Liver (tissue), 9 donors: Measurements from ENCODE around the gene WDR59. TPM values are rescaled to one million over a fixed set of nuclear protein-coding genes. Genes with fewer than 3 reads are reported as not detected.

Experiments
- DNase-seq: peaks from one replicate; pipeline ENCODE4 v3.0.0-alpha.2; 2017; ENCODE audit warnings: low spot score
- H3K27ac ChIP-seq, 2 donors: one replicate each; pipeline ENCODE4 v1.7.0; 2013; ENCODE audit warnings: inconsistent platforms in 2 of 2, low read length in 2 of 2, control low read depth in 1 of 2, low read depth in 1 of 2, mild to moderate bottlenecking in 1 of 2
- H3K27me3 ChIP-seq, 4 donors: one replicate each; pipeline versions ENCODE4 v1.6.1 to v1.7.0; 2013; ENCODE audit warnings: low read length in 3 of 4, inconsistent platforms in 1 of 4, mild to moderate bottlenecking in 1 of 4, moderate library complexity in 1 of 4; ENCODE audit not compliant: control insufficient read depth in 4 of 4, insufficient read depth in 4 of 4
- H3K36me3 ChIP-seq, 4 donors: one replicate each; pipeline versions ENCODE4 v1.6.1 to v1.7.0; 2013; ENCODE audit warnings: low read length in 3 of 4, mild to moderate bottlenecking in 3 of 4, low read depth in 1 of 4, moderate library complexity in 1 of 4; ENCODE audit not compliant: control insufficient read depth in 4 of 4, insufficient read depth in 3 of 4
- H3K4me1 ChIP-seq, 4 donors: one replicate each; pipeline versions ENCODE4 v1.6.1 to v1.7.0; 2013; ENCODE audit warnings: low read length in 3 of 4, mild to moderate bottlenecking in 3 of 4, moderate library complexity in 1 of 4; ENCODE audit not compliant: control insufficient read depth in 4 of 4, insufficient read depth in 4 of 4
- H3K4me3 ChIP-seq, 3 donors: one replicate each; pipeline versions ENCODE4 v1.6.1 to v1.7.0; 2013; ENCODE audit warnings: low read length in 3 of 3, control low read depth in 1 of 3, low read depth in 1 of 3, mild to moderate bottlenecking in 1 of 3
- H3K9ac ChIP-seq, 2 donors: one replicate each; pipeline ENCODE4 v1.7.0; 2013; ENCODE audit warnings: low read length in 2 of 2, mild to moderate bottlenecking in 2 of 2, moderate library complexity in 2 of 2, control low read depth in 1 of 2, low read depth in 1 of 2
- H3K9me3 ChIP-seq, 4 donors: one replicate each; pipeline versions ENCODE4 v1.6.1 to v1.7.0; 2013; ENCODE audit warnings: low read length in 3 of 4; ENCODE audit not compliant: control insufficient read depth in 4 of 4
- EGR1 ChIP-seq, 2 donors: IDR thresholded peaks; 2 replicates each; pipeline ENCODE4 v1.6.1; 2016 to 2018; ENCODE audit warnings: antibody characterized with exemption in 2 of 2, low read depth in 2 of 2
- FOXA2 ChIP-seq: IDR thresholded peaks from 2 replicates; pipeline ENCODE4 v1.6.1; 2016; ENCODE audit warnings: antibody characterized with exemption
- GABPA ChIP-seq, 2 donors: IDR thresholded peaks in 1 of 2; conservative IDR thresholded peaks in 1 of 2; 2 replicates each; pipeline ENCODE4 v1.6.1; 2016; ENCODE audit warnings: antibody characterized with exemption in 2 of 2, mild to moderate bottlenecking in 1 of 2, moderate library complexity in 1 of 2
- HNF4A ChIP-seq, 2 donors: conservative IDR thresholded peaks; 2 replicates each; pipeline ENCODE4 v1.6.1; 2016; ENCODE audit warnings: antibody characterized with exemption in 2 of 2, mild to moderate bottlenecking in 2 of 2
- HNF4G ChIP-seq: IDR thresholded peaks from 2 replicates; pipeline ENCODE4 v1.6.1; 2016; ENCODE audit warnings: antibody characterized with exemption
- JUND ChIP-seq, 2 donors: IDR thresholded peaks; 2 replicates each; pipeline ENCODE4 v1.6.1; 2016; ENCODE audit warnings: antibody characterized with exemption in 2 of 2
- NR2F2 ChIP-seq: IDR thresholded peaks from 2 replicates; pipeline ENCODE4 v1.6.1; 2016; ENCODE audit warnings: antibody characterized with exemption
- RAD21 ChIP-seq, 2 donors: IDR thresholded peaks; 2 replicates each; pipeline ENCODE4 v1.6.1; 2016; ENCODE audit warnings: antibody characterized with exemption in 2 of 2, mild to moderate bottlenecking in 2 of 2
- RXRA ChIP-seq, 2 donors: IDR thresholded peaks; 2 replicates each; pipeline ENCODE4 v1.6.1; 2017 to 2018; ENCODE audit warnings: antibody characterized with exemption in 2 of 2, mild to moderate bottlenecking in 1 of 2
- TAF1 ChIP-seq: conservative IDR thresholded peaks from 2 replicates; pipeline ENCODE4 v1.6.1; 2016; ENCODE audit warnings: antibody characterized with exemption, mild to moderate bottlenecking
- YY1 ChIP-seq: IDR thresholded peaks from 2 replicates; pipeline ENCODE4 v1.6.1; 2016; ENCODE audit warnings: antibody characterized with exemption, mild to moderate bottlenecking
- WGBS: extraction: QIAGEN DNeasy Blood & Tissue Kit; methylation state at CpG from one replicate; pipeline ENCODE4 v1.1.7; 2013; 5-methylcytosine and 5-hydroxymethylcytosine counted together
- polyA plus RNA-seq, 2 donors: library from polyadenylated mRNA; stranded (reverse) in 1 of 2; unstranded in 1 of 2; fragments of 200-250 nt in 1 of 2; fragments of >200 nt in 1 of 2; fragmentation: Nextera tagmentation in 1 of 2; extraction: Ambion mirVana in 1 of 2; gene quantifications; one replicate each; pipeline versions ENCODE4 v1.2.1 to v1.2.3, GENCODE V29; 2013 to 2015
- total RNA-seq, 2 donors: library from RNA; depleted of rRNA; stranded (reverse); fragments of >200 nt; gene quantifications; one replicate each; pipeline ENCODE4 v1.2.3, GENCODE V29; 2014
- TF ChIP-seq, protein P1 (sequence below): IDR thresholded peaks from 2 replicates; pipeline ENCODE4 v1.6.1; 2016; ENCODE audit warnings: antibody characterized with exemption
- TF ChIP-seq, protein P2 (sequence below): IDR thresholded peaks from 2 replicates; pipeline ENCODE4 v1.6.1; 2016; ENCODE audit warnings: antibody characterized with exemption
- TF ChIP-seq, protein P3 (sequence below): IDR thresholded peaks from 2 replicates; pipeline ENCODE4 v1.6.1; 2016; ENCODE audit warnings: antibody characterized with exemption, mild to moderate bottlenecking
- TF ChIP-seq, protein P4 (sequence below): fragments of 150-350 bp; IDR thresholded peaks from 2 replicates; pipeline ENCODE4 v1.5.1; 2017; ENCODE audit warnings: improper control_type of control experiment, low read depth, low read length; ENCODE audit not compliant: missing input control
- donor health status: healthy.
- donor health status: healthy.
- donor health status: healthy.
- donor health status: healthy.
- donor health status: healthy.

The WDR59 gene
- total and polyA plus RNA-seq, 4 donors, result 14.1 to 30.3 (median 23.7) TPM

DNA sequence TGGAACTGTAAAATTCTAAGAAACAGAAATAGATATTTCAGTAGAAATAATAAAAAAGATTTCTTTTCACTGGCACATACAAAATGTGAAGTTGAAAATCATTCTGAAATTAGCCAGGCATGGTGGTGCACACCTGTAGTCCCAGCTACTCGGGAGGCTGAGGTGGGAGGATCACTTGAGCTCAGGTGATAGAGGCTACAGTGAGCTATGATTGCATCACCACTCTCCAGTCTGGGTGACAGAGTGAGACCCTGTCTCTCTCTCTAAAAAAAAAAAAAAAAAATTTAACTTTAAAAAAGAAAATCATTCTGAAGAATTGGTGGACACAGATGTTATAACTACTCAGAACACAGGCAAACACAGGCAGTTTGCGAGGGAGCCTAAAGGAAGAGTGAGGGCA is 112.6 kb downstream of the WDR59 start:
- H3K27ac ChIP-seq, result no peak overlapping the region
- H3K9ac ChIP-seq, result no peak overlapping the region
- no peaks in the 10 kb centered on the region for H3K9me3 ChIP-seq
- peaks cover 2 to 29% (median 14%) of the 10 kb centered on the region in 4 donors for H3K36me3 ChIP-seq
- DNase-seq, result no peak
- no peaks in the 10 kb centered on the region for H3K27me3 ChIP-seq
- 97% methylated on average over 2 of the region's 2 CpGs for WGBS
- H3K4me1 ChIP-seq, result no peaks in the 10 kb centered on the region
- no peak for TF ChIP-seq HNF4G
- TF ChIP-seq TAF1, result no peak
- TF ChIP-seq RAD21 (IDR thresholded peaks at IDR 0.05), result no peak
- TF ChIP-seq HNF4A (conservative IDR thresholded peaks at IDR 0.05), result no peak
- TF ChIP-seq JUND (IDR thresholded peaks at IDR 0.05), result no peak
- no peak for TF ChIP-seq NR2F2
- TF ChIP-seq, protein P1, sequence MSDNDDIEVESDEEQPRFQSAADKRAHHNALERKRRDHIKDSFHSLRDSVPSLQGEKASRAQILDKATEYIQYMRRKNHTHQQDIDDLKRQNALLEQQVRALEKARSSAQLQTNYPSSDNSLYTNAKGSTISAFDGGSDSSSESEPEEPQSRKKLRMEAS, result no peak
- TF ChIP-seq RXRA (IDR thresholded peaks at IDR 0.05), result no peak
- no peak for TF ChIP-seq YY1
- TF ChIP-seq GABPA (IDR thresholded peaks at IDR 0.05 in 1 of 2, conservative IDR thresholded peaks at IDR 0.05 in 1 of 2), result no peak
- no peak for TF ChIP-seq FOXA2
- TF ChIP-seq, protein P2, sequence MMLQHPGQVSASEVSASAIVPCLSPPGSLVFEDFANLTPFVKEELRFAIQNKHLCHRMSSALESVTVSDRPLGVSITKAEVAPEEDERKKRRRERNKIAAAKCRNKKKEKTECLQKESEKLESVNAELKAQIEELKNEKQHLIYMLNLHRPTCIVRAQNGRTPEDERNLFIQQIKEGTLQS, result no peak
- TF ChIP-seq, protein P3, sequence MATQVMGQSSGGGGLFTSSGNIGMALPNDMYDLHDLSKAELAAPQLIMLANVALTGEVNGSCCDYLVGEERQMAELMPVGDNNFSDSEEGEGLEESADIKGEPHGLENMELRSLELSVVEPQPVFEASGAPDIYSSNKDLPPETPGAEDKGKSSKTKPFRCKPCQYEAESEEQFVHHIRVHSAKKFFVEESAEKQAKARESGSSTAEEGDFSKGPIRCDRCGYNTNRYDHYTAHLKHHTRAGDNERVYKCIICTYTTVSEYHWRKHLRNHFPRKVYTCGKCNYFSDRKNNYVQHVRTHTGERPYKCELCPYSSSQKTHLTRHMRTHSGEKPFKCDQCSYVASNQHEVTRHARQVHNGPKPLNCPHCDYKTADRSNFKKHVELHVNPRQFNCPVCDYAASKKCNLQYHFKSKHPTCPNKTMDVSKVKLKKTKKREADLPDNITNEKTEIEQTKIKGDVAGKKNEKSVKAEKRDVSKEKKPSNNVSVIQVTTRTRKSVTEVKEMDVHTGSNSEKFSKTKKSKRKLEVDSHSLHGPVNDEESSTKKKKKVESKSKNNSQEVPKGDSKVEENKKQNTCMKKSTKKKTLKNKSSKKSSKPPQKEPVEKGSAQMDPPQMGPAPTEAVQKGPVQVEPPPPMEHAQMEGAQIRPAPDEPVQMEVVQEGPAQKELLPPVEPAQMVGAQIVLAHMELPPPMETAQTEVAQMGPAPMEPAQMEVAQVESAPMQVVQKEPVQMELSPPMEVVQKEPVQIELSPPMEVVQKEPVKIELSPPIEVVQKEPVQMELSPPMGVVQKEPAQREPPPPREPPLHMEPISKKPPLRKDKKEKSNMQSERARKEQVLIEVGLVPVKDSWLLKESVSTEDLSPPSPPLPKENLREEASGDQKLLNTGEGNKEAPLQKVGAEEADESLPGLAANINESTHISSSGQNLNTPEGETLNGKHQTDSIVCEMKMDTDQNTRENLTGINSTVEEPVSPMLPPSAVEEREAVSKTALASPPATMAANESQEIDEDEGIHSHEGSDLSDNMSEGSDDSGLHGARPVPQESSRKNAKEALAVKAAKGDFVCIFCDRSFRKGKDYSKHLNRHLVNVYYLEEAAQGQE, result no peak
- TF ChIP-seq, protein P4, sequence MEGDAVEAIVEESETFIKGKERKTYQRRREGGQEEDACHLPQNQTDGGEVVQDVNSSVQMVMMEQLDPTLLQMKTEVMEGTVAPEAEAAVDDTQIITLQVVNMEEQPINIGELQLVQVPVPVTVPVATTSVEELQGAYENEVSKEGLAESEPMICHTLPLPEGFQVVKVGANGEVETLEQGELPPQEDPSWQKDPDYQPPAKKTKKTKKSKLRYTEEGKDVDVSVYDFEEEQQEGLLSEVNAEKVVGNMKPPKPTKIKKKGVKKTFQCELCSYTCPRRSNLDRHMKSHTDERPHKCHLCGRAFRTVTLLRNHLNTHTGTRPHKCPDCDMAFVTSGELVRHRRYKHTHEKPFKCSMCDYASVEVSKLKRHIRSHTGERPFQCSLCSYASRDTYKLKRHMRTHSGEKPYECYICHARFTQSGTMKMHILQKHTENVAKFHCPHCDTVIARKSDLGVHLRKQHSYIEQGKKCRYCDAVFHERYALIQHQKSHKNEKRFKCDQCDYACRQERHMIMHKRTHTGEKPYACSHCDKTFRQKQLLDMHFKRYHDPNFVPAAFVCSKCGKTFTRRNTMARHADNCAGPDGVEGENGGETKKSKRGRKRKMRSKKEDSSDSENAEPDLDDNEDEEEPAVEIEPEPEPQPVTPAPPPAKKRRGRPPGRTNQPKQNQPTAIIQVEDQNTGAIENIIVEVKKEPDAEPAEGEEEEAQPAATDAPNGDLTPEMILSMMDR, result no peak
- no peak for TF ChIP-seq EGR1 (IDR thresholded peaks at IDR 0.05; ENCODE audit: low read depth in 2 of 2)
- H3K4me3 ChIP-seq, result no peak overlapping the region

DNA sequence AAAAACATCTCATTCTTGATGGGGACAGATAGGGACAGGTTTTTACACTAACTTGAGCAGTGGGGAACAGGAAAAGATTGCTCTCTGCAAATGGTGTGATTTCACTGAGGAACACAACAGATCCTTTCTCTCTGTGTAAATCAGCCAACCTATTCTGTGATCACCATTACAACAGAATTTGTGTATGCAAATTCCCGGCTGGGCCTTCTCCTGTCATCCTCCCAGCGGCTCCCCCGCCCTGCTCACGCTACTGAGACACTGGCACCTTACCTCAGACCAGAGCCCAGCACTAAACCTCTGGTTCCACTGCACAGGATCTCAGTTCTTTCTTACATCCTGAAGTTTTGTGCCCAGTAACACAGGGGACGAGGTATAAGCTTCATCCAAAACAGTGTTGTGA is 113.3 kb downstream of the WDR59 start:
- H3K9me3 ChIP-seq, result no peaks in the 10 kb centered on the region
- no peak overlapping the region for H3K4me3 ChIP-seq
- no peak for DNase-seq
- peaks cover 2 to 26% (median 14%) of the 10 kb centered on the region in 4 donors for H3K36me3 ChIP-seq
- 91% methylated on average over 5 of the region's 5 CpGs for WGBS
- H3K27me3 ChIP-seq, result no peaks in the 10 kb centered on the region
- H3K4me1 ChIP-seq, result no peaks in the 10 kb centered on the region
- H3K27ac ChIP-seq, result no peak overlapping the region
- TF ChIP-seq HNF4G (no peak), GABPA (IDR thresholded peaks at IDR 0.05 in 1 of 2, conservative IDR thresholded peaks at IDR 0.05 in 1 of 2) (no peak), TAF1 (no peak)
- TF ChIP-seq, protein P4, result no peak
- TF ChIP-seq, protein P2, result no peak
- no peak overlapping the region for H3K9ac ChIP-seq
